Left lobe of liver (tissue), 2 donors: ENCODE measurements around the gene BMAL1. TPM values are rescaled to one million over a fixed set of nuclear protein-coding genes. Genes with fewer than 3 reads are reported as not detected.
A peak's percentile ranks its signal among the peaks of the same experiment; 100 is the strongest.

Experiments used
- ATAC-seq: fragments of 200-7000 bp; cut with Tn5 transposase; one replicate; pipeline ENCODE4 v1.9.1; 2020; ENCODE audit warnings: mild to moderate bottlenecking, moderate library complexity
- DNase-seq: peaks from one replicate; pipeline ENCODE4 v3.0.0-alpha.2; 2020; ENCODE audit warnings: low spot score
- total RNA-seq: library from RNA; stranded (reverse); gene quantifications from one replicate; pipeline ENCODE4 v1.2.1, GENCODE V29; 2021
- donor health status: DM: no; HTN: no; CAD: no; lungs with moderate emphysema.
- donor health status: DM: no; HTN: yes; CAD: no.

BMAL1 gene
- total RNA-seq, 1 donor from 2014 or later, result 37.0 TPM

DNA sequence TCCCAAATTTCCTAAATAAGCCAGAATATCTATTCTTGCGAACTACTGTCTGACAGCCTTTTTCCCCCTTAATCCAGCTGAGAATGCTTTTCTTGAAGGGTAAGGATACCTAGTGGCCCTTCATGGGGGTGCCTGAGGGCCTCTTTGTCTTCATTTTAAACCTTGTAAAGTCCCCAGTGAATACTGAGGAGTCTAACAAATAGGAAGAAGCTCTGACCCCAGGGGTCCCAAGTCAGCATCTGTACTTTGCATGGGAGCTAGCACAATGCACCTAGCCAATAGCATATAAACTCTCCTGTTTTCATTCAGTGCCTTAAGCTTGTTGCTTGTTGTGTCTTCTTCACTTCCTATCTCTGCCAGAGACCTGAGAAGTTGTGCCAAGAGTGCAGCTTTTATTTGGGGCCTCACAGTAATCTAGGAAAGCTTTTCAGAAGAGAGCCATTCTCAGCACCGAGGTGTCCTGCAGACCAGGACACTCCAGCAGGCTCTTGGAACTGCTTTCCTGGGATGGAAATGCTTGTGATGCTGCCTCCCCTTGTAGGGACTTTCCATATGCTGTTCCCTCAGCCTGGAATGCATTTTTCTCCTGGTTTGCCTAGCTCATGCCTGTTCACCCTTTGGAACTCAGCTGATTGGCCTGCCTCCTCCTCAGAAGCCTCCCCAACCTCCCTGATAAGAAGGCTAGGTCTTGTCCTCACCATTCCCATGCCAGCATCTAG is 37.2 kb downstream of the BMAL1 start:
- DNase-seq, result no peak
- ATAC-seq, result no peak

DNA sequence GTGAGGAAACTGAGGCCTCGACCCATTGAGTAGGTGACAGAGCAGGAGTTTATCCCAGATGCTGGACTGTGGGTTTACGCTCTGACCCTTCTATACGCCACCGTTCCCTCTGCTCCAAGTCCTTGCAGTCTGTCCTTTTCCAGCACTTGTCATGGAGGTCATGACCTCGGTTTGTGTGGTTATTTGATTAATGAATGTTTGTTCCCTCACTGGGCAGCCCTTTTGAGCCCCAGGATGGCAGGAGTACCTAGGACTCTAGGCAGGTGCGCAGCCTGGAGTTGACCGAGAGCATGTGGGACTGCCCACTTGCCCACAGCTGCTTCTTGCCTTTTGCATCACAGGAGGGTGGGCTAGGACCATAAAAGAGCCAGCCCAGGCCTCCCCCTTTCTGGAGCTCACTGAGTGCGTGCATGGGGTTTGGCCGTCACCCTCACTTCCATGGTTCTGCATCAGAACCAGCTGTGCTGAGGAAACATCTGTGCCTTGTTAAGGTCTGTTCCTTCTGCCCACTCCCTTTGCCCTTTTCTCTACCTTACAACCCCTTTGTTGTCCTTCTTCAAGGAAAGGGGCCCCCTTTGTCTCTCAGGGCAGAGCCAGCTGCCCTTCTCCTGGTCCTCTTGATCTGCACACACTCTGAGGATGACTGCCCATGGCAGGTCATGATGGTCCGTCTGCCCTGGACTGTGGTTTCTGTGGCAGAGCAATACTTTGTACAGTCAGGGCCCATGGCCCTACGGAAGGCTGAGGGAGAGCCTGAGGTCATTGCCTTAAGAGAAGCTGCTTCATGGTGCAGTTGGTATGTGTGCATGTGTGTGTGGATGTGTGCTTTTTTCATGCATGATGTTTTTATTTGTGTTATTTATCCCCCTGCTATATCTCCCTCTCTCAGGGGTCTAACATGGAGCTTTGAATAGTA is 38.2 kb downstream of the BMAL1 start:
- ATAC-seq, result peak; percentile 88
- DNase-seq, result peak; percentile 66

GRCh38 chr11:13316528-13316961 is 39.0 kb downstream of the BMAL1 start:
- ATAC-seq (peak; percentile 24), DNase-seq (no peak)

DNA sequence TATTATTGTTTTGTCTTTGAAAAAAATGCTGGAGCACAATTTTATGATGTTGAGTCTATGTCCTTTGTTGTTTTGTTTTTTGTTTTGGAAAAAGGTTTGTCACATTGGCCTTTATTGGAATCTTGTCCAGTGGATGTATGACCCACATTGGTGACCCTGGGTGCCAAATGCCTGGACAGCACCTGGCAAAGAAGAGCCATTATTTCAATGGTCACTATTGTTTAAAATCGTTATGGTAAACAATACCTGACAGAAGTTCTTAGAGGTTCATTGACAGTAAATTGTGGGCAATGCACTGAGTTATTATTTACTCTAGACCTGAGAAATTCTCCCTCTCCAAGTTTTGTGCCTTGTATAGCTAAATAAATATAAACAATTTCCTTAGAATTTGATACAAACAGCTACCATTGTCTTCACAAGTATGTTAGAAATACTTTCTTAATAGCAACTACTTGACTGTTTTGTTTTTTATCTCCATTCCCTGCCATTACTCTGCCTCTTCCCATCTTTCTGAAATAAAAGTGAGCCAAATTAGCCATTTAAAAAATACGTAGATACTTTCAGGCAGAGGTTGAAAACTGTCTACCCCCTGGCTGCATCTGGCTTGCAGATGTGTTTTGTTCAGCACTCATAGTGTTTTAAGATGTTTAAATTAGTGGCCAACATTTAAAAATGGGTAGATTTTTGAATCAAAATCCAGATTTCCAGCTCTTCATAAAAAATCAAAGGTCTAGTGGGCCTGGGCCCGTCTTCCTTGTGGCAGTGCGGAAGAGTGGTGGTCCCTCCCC is 39.9 kb downstream of the BMAL1 start:
- no peak for DNase-seq
- ATAC-seq, result no peak

DNA sequence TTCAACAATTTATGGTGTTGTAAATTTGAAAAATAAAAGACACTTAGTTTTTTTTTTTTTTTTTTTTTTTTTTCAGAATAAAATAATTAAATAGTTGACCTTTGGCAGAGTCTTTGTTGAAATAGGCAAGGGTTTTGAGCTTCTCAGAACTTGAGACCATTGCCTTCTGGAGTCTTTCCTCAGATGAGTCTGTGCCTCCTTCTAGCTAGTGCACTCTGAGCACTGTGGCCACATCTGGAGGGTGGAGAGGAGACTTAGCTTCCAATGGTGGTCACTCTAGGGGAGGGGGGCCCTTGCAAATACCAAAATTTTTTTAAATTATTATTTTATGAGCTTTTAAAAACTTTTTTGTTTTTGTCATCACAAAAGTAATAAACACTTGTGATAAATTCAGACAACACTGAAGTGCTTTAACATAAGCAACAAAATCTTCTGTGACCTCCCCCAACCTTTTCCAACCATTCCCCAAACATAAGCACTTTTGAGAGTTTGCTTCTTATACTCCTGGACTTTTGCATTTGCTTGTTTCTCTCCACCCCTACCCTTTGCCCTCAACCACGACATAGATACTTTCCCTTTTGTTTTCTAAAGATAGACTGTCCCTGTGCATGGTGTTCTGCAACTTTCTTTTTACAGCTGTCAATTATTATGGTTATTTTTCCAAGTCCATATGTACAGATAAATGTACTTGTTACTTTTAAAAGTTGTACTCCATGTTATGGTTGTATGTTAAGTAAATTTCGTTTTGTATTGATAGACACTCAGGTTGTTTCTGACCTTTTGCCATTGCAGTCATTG is 41.1 kb downstream of the BMAL1 start:
- ATAC-seq (peak; percentile 73), DNase-seq (no peak)

DNA sequence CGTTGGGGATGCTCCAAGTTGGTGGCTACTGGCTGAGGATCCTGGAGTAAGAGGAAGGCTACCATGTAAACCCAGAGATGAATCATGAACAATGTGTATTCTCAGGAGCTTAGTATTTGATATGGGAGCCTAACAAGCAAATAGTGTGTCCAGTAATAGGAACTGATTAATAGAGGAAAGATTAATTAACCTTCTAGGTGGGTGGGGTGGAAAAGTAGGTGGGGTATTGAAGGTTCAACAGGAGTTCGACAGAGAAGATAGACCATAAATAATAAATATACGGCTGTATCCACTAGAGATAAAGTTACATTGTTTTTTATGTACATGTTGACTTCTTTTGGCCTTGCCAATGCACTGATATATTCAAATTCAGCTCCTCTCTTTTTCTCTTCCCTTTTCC is 43.1 kb downstream of the BMAL1 start:
- ATAC-seq (no peak), DNase-seq (no peak)

DNA sequence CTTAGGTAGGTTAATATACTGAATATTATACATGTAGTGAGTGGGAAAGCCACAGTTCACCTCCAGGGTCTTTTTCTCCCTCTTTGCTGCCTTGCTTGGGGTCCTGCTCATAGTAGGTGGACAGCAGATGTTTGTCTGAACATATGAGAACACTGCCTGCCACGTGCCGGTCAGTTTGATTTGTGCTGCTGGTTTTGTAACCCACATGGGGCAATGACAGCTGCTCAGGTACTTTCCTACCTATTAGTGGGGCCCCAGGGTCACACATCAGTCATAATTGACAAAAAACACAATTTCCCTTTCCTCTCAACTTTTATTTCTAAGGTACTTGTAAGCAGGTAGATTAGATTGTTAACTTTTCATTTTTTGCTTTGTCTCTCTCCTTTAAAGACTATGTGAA is 43.8 kb downstream of the BMAL1 start:
- ATAC-seq (no peak), DNase-seq (no peak)

GRCh38 chr11:13324141-13324540 is 46.6 kb downstream of the BMAL1 start:
- DNase-seq (no peak), ATAC-seq (no peak)

GRCh38 chr11:13324709-13325108 is 47.1 kb downstream of the BMAL1 start:
- DNase-seq, result no peak
- ATAC-seq, result no peak

DNA sequence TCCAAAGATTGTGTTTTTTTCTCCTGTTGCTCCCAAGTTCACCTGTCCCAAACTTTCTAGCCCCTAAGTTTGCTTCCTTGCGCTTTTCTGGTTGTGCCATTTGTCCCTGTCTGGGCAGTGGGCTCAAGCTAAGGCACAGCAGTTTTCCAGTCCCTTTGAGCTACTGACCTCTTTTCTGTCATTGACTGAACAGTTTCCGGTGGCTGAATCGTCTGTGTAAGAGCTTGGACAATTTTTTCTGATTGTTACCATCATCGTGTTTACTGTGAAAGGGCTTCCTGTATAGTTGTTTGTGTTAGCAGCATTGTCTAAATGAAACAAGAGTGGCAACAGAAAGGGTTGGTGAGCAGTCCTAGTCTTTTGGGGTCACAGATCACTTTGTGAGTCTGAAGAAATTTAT is 49.8 kb downstream of the BMAL1 start:
- DNase-seq (no peak), ATAC-seq (no peak)

- no peak for ATAC-seq
- DNase-seq, result no peak
These were observed 50.7 kb downstream of the BMAL1 start for GRCh38 chr11:13328286-13328685.

- peak; percentile 59 for ATAC-seq
- DNase-seq, result peak; percentile 58
These were observed 52.2 kb downstream of the BMAL1 start for GRCh38 chr11:13329670-13330356.

DNA sequence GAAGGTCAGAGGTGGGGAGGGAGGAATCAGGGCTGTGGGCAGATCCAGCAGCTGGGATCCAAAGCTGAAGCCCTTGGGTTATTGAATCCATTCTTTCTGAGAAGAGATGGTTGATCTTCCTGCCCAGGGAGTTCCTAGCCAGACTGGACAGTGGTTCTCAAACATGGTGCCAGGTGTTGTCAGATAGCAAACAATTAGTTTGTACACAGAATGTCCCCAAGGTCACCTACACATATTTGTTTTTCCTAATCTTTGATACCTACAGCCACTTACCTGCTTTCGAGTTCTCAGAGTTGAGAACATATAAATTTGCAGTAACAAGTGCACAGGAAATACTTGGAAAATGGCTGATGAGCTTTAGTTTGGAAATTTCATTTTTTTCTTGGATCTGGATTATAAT is 54.5 kb downstream of the BMAL1 start:
- DNase-seq (no peak), ATAC-seq (peak; percentile 22)

DNA sequence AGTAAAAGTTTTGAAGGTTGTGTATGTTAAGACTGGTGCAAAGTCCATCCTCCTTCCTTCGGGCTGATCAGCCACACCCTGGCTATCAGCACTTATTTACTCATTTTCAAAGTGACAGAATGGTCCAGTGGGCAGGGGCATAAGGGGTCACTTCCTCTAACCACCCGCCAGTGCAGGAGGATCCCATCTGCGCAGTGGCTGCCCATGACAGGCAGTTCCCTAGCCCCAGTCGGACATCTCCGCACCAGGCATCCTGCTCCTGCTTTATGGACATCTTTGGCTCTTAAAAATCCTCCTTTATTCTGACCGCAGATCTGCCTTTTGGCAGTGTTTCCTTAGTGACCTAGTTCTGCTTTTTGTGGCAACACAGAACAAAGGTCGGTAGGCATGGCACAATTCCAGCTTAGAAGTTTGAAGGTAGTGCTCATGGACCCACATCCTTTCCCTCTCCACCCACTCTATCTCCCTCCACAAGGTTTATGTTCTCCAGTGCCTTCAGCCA is 55.9 kb downstream of the BMAL1 start:
- peak; percentile 84 for DNase-seq
- peak; percentile 61 for ATAC-seq

DNA sequence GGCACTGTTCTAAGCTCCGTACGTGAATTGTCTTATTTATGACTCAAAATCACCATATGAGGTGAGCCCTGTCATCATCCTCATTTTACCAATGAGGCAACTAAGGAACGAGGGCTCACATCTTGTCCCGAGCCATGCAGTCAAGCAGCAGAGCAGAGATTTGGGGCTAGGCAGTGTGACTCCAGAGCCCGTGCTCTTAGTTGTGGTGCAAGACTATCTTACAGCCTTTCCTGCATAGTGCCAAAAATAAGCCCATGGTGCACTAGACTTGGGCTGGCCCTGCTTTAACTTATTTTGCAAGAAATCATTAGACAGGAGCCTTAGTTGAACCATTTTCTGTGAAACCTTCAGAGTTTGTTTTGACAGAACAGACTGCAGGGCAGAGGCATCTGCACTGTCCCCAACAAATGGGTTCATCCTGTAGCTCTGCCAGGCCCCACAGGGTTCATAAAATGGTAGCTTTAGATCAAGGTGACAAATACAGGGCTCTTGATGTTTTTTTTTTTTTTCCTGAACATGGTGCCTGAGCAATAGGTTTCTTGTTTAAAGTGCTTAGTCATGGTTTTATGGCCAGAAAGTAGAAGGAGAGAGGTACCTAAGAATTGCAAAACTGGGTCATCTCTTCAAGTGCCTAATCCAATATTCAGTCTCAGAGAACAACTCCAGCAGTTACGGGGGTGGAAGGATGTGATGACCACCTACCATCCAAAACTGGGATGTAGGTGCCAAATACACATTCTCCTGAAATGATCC is 56.6 kb downstream of the BMAL1 start:
- peak; percentile 62 for DNase-seq
- ATAC-seq, result peak; percentile 52

DNA sequence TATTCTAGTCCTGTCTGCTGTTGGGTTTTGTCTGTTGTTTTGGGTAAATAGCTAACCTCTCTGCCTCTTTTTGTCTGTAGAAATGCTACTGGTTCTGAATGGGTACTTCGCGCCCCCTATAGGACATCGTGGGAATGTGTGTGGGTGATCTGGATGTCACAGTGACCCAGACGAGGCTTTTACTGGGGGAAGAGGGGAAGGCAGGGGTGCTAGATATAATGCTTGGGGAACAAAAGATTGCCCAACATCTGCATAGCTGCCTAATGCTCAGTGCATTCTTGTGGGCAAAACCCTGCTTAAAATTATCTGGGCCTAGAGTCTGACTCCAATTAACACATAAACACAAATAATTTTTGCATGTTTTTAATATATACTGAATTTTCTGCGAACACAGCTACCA is 57.7 kb downstream of the BMAL1 start:
- peak; percentile 67 for DNase-seq
- peak; percentile 24 for ATAC-seq

DNA sequence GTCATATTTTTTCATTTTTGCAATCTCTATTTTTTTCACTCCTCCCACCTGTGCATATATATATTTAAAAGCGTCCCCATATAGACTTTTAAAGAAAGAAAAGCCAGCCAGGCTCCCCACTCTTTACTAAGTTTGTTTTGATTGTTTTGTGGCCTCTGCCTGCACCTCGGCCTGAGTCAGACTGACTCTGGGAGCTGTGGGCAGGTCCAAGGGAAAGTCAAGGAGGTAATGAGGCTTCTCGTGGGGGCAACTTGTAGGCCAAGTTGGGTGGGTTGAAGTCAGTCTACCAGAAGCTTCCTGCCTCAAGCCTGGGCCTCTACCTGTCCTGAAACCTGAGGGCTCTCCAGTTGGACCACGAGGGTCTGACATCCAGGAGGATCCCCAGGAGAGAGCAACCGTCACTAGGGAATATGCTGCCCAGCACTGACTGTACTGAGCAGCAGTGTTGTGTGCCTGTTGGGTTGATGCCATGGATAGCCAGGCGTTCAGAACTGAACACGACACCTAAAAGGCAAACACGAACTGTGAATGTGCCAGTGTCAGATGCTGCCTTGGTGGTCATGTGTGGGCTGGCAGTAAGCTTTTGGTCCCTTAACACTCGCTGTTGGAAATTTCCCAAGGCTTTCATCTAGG is 58.8 kb downstream of the BMAL1 start:
- peak; percentile 24 for ATAC-seq
- DNase-seq, result peak; percentile 72

GRCh38 chr11:13338019-13338426 is 60.4 kb downstream of the BMAL1 start:
- ATAC-seq (no peak), DNase-seq (no peak)
